Fibroblast of lung (primary cell): Measurements from ENCODE around the gene TICRR. TPM values are rescaled to one million over a fixed set of nuclear protein-coding genes. Genes with fewer than 3 reads are reported as not detected.

ENCODE experiments used
- DNase-seq, 2 donors: peaks; one replicate each; pipeline versions ENCODE4 v3.0.0 to v3.0.0-alpha.2; 2010; ENCODE audit warnings: low read depth in 2 of 2
- H2AFZ ChIP-seq: 2 replicates; pipeline ENCODE4 v1.5.1; 2012; ENCODE audit warnings: low read length, control low read depth, inconsistent platforms
- H3K27ac ChIP-seq: 2 replicates; pipeline ENCODE4 v1.5.1; 2011; ENCODE audit warnings: low read length, control low read depth; ENCODE audit not compliant: insufficient read depth
- H3K27me3 ChIP-seq: 2 replicates; pipeline ENCODE4 v1.5.1; 2011; ENCODE audit warnings: mild to moderate bottlenecking, low read length; ENCODE audit not compliant: control insufficient read depth, insufficient read depth
- H3K36me3 ChIP-seq: 2 replicates; pipeline ENCODE4 v1.5.1; 2011; ENCODE audit warnings: low read length; ENCODE audit not compliant: control insufficient read depth, insufficient read depth
- H3K4me1 ChIP-seq: 2 replicates; pipeline ENCODE4 v1.5.1; 2011; ENCODE audit warnings: low read length; ENCODE audit not compliant: control insufficient read depth, insufficient read depth; ENCODE audit errors: extremely low read depth
- H3K4me2 ChIP-seq: 2 replicates; pipeline ENCODE4 v1.5.1; 2011; ENCODE audit warnings: low read length, control low read depth; ENCODE audit not compliant: insufficient read depth; ENCODE audit errors: extremely low read depth
- H3K4me3 ChIP-seq, 4 experiments: fragments of 200-600 bp in 1 of 4; sonication (generic) in 1 of 4; replicated peaks in 1 of 4; 2 replicates each; pipeline ENCODE4 v1.5.1; 2011 to 2016; ENCODE audit warnings: low read length in 4 of 4, low read depth in 3 of 4, mild to moderate bottlenecking in 3 of 4, control low read depth in 2 of 4, inconsistent platforms in 1 of 4, mixed read lengths in 1 of 4; ENCODE audit not compliant: insufficient read depth in 1 of 4; ENCODE audit errors: control extremely low read depth in 1 of 4
- H3K79me2 ChIP-seq: 2 replicates; pipeline ENCODE4 v1.5.1; 2012; ENCODE audit warnings: mild to moderate bottlenecking, low read length, inconsistent platforms; ENCODE audit not compliant: control insufficient read depth, insufficient read depth
- H3K9ac ChIP-seq: 2 replicates; pipeline ENCODE4 v1.5.1; 2011; ENCODE audit warnings: mild to moderate bottlenecking, low read length, control low read depth; ENCODE audit not compliant: insufficient read depth
- H3K9me3 ChIP-seq: 2 replicates; pipeline ENCODE4 v1.5.1; 2012; ENCODE audit warnings: low read depth, low read length; ENCODE audit not compliant: control insufficient read depth, insufficient read depth
- H4K20me1 ChIP-seq: 2 replicates; pipeline ENCODE4 v1.5.1; 2011; ENCODE audit warnings: low read length; ENCODE audit not compliant: control insufficient read depth, insufficient read depth; ENCODE audit errors: extremely low read depth
- EZH2 ChIP-seq: IDR thresholded peaks from 2 replicates; pipeline ENCODE4 v1.5.1; 2012; ENCODE audit warnings: low read length, control low read depth, mild to moderate bottlenecking; ENCODE audit errors: missing control alignments
- polyA plus RNA-seq, 2 donors: library from polyadenylated mRNA; depleted of rRNA in 1 of 2; stranded (reverse) in 1 of 2; unstranded in 1 of 2; fragments of >200 nt; gene quantifications; 2 replicates each; pipeline ENCODE4 v1.2.1, GENCODE V29; 2011 to 2012; ENCODE audit warnings: missing spikeins in 1 of 2
- total RNA-seq: library from RNA; depleted of rRNA; stranded (reverse); fragments of >200 nt; gene quantifications from 2 replicates; pipeline ENCODE4 v1.2.1, GENCODE V29; 2014
- TF ChIP-seq, protein P1 (sequence below), 2 donors: IDR thresholded peaks in 1 of 2; conservative IDR thresholded peaks in 1 of 2; 1 replicate in 1 of 2; 2 replicates in 1 of 2; pipeline ENCODE4 v1.5.1; 2011 to 2012; ENCODE audit warnings: low read length in 2 of 2, control low read depth in 1 of 2, inconsistent platforms in 1 of 2, low read depth in 1 of 2, mild to moderate bottlenecking in 1 of 2

Gene TICRR
- total and polyA plus RNA-seq, 2 donors (not counting 1 experiment from before 2014, with no cell fraction given), result 1.2 to 1.6 TPM

DNA sequence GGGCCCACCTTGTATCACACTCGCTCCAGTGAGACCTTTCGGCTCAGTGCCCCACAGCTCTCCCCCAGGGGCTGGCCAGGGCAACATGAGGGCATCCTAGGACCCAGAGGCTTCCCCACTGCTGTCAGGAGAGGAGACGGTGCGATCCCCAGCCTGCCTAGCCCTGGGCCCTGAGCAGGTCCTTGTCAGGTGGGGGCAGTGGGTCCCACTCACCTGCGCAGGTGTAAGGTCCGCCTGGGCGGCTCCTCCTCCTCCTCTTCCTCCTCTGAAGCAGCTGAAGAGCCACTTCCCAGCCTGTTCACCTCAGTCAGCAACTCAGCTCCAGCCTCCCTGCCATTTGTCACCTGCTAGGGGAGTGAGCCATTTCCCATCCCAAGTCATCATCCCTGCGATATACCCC is 70.4 kb downstream of the TICRR start:
- Histone ChIP-seq H3K27ac (no peak overlapping the region), H4K20me1 (no peaks in the 10 kb centered on the region), H3K9me3 (no peaks in the 10 kb centered on the region), H3K9ac (no peak overlapping the region), H3K4me1 (no peaks in the 10 kb centered on the region), H3K27me3 (no peaks in the 10 kb centered on the region), H3K36me3 (peaks cover 10% of the 10 kb centered on the region), H3K4me3 (no peak overlapping the region), H2AFZ (no peak overlapping the region), H3K4me2 (no peak overlapping the region), H3K79me2 (no peaks in the 10 kb centered on the region)
- DNase-seq, result no peak
- no peak for TF ChIP-seq EZH2
- TF ChIP-seq, protein P1, sequence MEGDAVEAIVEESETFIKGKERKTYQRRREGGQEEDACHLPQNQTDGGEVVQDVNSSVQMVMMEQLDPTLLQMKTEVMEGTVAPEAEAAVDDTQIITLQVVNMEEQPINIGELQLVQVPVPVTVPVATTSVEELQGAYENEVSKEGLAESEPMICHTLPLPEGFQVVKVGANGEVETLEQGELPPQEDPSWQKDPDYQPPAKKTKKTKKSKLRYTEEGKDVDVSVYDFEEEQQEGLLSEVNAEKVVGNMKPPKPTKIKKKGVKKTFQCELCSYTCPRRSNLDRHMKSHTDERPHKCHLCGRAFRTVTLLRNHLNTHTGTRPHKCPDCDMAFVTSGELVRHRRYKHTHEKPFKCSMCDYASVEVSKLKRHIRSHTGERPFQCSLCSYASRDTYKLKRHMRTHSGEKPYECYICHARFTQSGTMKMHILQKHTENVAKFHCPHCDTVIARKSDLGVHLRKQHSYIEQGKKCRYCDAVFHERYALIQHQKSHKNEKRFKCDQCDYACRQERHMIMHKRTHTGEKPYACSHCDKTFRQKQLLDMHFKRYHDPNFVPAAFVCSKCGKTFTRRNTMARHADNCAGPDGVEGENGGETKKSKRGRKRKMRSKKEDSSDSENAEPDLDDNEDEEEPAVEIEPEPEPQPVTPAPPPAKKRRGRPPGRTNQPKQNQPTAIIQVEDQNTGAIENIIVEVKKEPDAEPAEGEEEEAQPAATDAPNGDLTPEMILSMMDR (conservative IDR thresholded peaks at IDR 0.05 in 1 of 2, IDR thresholded peaks at IDR 0.05 in 1 of 2; ENCODE audit: low read depth in 1 of 2, low read length in 2 of 2), result no peak

DNA sequence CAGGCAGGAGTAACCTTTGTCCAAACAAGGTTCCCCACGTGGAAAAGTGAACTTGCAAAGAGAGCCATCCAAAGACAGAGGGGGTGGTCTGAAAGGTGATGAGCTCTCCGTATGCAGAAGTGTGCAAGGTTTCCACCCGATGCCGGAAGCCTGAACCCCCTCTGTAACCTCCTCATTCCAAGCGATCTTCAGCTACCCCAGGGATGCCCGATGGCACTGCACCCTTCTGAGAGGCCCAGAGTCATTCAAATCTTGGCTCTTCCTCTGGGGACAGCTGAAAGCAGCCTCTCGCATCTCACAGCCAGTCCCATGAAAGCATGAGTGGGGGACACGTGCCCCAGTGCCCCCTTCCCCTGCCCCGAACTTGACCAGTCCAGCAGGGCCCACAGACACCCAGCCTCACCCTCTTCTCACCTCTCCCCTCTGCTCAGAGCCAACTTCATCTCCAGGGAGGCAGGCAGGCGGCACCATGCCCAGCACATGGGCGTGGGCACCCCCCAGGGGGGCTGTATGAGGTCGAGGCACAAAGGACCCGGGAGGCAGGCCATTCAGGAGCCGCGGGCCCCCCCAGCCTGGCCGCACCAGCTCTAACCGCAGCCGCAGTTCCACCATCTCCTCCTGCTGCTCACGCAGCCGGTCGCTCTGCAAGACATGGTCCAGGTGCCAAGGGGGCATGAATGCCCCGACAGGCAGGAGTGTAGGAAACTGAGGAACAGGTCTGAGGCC is 71.3 kb downstream of the TICRR start:
- no peak overlapping the region for H3K27ac ChIP-seq
- TF ChIP-seq, protein P1 (conservative IDR thresholded peaks at IDR 0.05 in 1 of 2, IDR thresholded peaks at IDR 0.05 in 1 of 2; ENCODE audit: low read depth in 1 of 2, low read length in 2 of 2), result no peak
- no peak for TF ChIP-seq EZH2
- no peaks in the 10 kb centered on the region for H3K27me3 ChIP-seq
- no peaks in the 10 kb centered on the region for H4K20me1 ChIP-seq
- H3K4me1 ChIP-seq, result no peaks in the 10 kb centered on the region
- no peak overlapping the region for H3K4me3 ChIP-seq
- no peak for DNase-seq
- no peak overlapping the region for H3K9ac ChIP-seq
- no peak overlapping the region for H2AFZ ChIP-seq
- H3K79me2 ChIP-seq, result no peaks in the 10 kb centered on the region
- no peak overlapping the region for H3K4me2 ChIP-seq
- no peaks in the 10 kb centered on the region for H3K9me3 ChIP-seq
- peaks cover 6% of the 10 kb centered on the region for H3K36me3 ChIP-seq

DNA sequence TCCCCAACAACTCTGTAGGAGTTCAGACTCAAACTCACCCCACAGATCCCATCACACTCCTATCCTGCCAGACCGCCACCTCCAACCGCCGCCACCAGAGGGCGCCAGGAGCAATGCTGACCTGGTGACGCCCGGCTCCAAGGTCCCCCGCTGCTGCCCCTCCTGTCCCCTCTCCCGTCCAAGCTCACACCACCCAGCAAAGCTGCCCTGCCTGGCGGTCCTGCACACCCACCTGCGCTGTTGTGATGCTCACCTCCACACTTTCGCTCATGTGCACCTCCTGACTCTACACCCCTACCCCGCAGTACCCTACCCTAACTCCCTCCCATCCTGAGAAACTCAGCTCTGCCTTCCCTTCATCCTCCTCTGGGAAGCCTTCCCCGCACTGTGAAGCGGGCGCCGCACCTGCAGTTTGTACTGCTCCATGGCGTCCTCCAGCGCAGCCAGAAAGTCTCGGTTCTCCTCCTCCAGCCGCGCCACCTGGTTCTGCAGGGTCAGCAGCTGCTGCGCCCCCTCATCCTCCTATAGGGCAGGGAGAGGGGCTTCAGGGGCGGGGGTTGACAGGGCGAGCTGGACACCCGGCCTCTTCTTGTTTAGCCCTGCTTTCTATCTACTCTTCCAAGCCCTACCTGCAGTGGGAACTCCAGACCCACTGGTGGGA is 72.1 kb downstream of the TICRR start:
- H3K27me3 ChIP-seq, result no peaks in the 10 kb centered on the region
- no peak overlapping the region for H3K4me3 ChIP-seq
- no peaks in the 10 kb centered on the region for H3K9me3 ChIP-seq
- no peak overlapping the region for H3K27ac ChIP-seq
- TF ChIP-seq EZH2, result no peak
- TF ChIP-seq, protein P1 (conservative IDR thresholded peaks at IDR 0.05 in 1 of 2, IDR thresholded peaks at IDR 0.05 in 1 of 2; ENCODE audit: low read depth in 1 of 2, low read length in 2 of 2), result peak; percentile 77 to 94
- no peaks in the 10 kb centered on the region for H3K4me1 ChIP-seq
- H3K9ac ChIP-seq, result no peak overlapping the region
- no peaks in the 10 kb centered on the region for H4K20me1 ChIP-seq
- H3K79me2 ChIP-seq, result no peaks in the 10 kb centered on the region
- no peak overlapping the region for H2AFZ ChIP-seq
- DNase-seq, result peak; percentile 28 to 53
- H3K36me3 ChIP-seq, result peaks cover 3% of the 10 kb centered on the region
- no peak overlapping the region for H3K4me2 ChIP-seq
